LNCaP clone FGC (cell line): ENCODE data around the gene ACBD3.

Experiments
- DNase-seq: peaks from one replicate; pipeline ENCODE4 v3.0.0-alpha.2; 2011; ENCODE audit warnings: low read depth
- H3K4me3 ChIP-seq: 2 replicates; pipeline ENCODE4 v1.5.1; 2011; ENCODE audit warnings: mild to moderate bottlenecking, low read depth, low read length, control low read depth
- TF ChIP-seq, protein P1 (sequence below): IDR thresholded peaks from 2 replicates; pipeline ENCODE4 v1.5.1; 2012; ENCODE audit warnings: mild to moderate bottlenecking; ENCODE audit not compliant: control insufficient read depth, insufficient read depth; ENCODE audit errors: extremely low read depth

The ACBD3 gene

DNA sequence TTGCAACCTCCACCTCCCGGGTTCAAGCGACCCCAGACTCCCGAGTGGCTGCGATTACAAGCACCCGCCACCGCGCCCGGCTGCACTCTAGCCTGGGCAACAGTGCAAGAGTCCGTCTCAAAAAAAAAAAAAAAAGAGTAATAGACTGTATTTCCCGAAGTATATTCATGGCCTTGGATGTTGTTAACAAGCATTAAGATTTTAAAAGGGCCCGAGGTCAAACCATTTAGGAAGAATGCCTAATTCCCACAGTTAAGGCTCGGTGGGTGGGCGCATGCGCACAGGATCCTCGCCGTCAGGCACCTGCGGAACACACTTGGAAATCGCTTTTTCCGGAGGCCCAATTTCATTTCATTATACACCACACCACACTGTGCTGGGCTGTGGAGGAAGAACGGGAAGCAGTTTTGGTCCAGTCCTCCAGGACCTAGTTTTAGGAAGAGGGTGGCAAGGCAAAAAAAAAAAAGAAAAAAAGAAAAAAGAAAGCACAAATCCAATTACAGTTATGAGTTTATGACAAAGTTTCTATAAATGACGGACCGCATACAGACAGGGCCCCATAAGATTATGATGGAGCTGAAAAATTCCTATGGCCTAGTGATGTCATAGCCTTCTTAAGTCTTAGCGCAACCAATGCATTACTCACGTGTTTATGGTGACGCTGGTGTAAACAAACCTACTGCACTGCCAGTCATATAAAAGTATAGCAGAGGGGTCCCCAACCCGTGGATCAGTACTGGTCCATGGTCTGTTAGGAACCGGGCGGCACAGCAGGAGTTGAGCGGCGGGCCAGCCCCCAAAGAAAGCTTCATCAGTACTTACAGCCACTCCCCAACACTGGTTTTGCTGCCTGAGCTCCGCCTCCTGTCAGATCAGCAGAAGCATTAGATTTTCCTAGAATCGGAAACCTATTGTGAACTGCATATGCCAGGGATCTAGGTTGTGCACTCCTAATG is 85.8 kb downstream of the ACBD3 start:
- H3K4me3 ChIP-seq: no peak overlapping the region; the same call in 1 of the 2 replicates
- TF ChIP-seq, protein P1, sequence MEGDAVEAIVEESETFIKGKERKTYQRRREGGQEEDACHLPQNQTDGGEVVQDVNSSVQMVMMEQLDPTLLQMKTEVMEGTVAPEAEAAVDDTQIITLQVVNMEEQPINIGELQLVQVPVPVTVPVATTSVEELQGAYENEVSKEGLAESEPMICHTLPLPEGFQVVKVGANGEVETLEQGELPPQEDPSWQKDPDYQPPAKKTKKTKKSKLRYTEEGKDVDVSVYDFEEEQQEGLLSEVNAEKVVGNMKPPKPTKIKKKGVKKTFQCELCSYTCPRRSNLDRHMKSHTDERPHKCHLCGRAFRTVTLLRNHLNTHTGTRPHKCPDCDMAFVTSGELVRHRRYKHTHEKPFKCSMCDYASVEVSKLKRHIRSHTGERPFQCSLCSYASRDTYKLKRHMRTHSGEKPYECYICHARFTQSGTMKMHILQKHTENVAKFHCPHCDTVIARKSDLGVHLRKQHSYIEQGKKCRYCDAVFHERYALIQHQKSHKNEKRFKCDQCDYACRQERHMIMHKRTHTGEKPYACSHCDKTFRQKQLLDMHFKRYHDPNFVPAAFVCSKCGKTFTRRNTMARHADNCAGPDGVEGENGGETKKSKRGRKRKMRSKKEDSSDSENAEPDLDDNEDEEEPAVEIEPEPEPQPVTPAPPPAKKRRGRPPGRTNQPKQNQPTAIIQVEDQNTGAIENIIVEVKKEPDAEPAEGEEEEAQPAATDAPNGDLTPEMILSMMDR: no peak
- DNase-seq: no peak

DNA sequence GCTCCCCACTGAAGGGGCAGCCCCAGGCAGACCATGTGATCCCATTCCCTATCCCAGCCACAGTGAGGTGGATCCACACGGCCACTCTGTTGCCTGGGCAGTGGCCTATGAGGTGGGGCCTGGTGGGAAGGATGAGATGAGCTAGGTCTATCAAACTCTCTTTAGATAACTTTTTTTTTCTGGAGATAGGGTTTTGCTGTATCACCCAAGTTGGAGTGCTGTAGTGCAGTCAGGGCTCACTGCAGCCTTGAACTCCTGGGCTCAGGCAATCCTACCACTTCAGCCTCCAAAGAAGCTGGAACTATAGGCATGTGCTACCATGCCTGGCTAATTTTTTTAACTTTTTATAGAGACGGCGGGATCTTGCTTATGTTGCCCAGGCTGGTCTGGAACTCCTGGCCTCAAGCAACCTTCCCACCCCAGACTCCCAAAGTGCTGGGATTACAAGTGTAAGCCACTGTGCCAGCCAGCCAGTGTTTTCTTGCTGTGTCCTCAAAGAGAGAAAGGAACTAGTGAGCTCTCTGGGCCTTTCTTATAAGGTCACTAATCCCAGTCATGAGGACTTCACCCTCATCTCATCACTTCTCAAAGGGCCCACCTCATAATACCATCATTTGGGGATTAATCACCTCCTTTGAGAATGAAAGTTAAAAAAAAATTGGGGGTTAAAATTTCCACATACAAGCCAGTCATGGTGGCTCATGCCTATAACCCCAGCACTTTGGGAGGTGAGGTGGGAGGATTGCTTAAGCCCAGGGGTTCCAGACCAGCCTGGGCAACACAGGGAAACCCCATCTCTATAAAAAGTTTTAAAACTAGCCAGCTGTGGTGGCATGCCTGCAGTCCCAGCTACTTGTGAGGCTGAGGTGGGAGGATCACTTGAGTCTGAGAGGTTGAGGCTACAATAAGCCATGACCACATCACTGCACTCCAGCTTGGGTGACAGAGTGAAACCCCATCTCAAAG is 87.4 kb downstream of the ACBD3 start:
- no peak overlapping the region for H3K4me3 ChIP-seq
- DNase-seq: no peak
- TF ChIP-seq, protein P1: no peak

GRCh38 chr1:226097866-226098625 is 88.5 kb downstream of the ACBD3 start:
- no peak overlapping the region for H3K4me3 ChIP-seq

GRCh38 chr1:226095286-226095685 is 91.3 kb downstream of the ACBD3 start:
- TF ChIP-seq, protein P1: no peak
- no peak overlapping the region for H3K4me3 ChIP-seq
- DNase-seq: no peak

More at GRCh38 chr1:226097866-226098625, 88.5 kb downstream of the ACBD3 start:
- TF ChIP-seq, protein P1: no peak
- DNase-seq: no peak
